Stromal cell of bone marrow (primary cell): ENCODE results near the gene FAM200B.
A peak's percentile ranks its signal among the peaks of the same experiment; 100 is the strongest.

Source experiments
- DNase-seq: peaks from one replicate; pipeline ENCODE4 v3.0.0-alpha.2; 2012; ENCODE audit warnings: low read depth

FAM200B gene

DNA sequence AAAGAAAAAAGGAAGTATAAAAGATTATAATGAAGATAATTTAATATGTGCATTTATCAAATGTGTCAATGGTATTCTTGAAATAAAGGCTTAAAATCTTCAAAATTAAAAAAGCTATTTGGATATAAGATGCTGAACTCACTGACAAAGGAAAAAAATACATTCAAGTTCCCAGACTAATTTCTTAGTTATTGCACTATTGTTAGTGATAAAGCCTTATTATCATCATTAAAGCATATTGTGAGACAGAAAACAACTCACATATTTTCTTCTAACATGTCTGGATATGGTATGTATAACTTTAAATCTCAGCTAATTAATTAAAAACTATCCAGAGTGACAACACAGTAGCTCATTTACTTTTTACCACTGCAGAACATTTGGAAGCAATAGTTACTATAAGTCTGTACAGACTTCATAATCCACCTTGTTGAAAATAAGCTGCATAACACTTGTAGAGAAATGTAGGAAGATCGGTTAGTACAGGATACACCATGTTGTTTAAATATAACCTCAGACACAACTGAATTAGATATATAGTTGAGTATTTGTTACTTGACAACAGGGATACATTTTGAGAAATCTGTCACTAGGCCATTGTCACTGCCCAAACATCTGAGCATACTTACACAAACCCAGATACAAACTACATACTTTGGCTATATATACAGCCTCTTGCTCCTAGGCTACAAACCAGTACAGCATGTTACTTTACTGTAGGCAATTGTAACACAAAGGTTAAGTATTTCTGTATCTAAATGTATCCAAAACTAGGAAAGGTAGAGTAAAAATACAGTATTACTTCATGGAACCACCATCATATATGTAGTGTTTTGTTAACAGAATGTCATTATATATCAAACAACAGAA lies 12.8 kb upstream of the FAM200B start:
- no peak for DNase-seq

DNA sequence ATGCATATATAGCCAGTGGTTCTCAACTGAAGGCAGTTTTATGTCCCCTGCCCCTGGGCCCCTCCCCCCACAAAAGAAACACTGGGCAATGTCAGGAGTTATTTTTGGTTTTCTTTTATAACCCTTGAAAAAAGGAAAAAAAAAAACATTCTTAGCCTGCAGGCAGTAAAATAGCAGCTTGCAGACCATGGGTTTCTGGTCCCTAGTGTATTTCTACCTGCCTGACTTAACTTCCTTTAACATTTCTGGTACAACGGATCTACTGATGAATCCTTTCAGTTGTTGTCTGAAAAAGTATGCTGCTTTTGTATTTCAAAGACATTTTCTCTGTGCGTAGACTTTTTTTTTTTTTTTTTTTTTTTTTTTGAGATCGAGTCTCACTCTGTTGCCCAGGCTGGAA lies 11.1 kb upstream of the FAM200B start:
- no peak for DNase-seq

DNA sequence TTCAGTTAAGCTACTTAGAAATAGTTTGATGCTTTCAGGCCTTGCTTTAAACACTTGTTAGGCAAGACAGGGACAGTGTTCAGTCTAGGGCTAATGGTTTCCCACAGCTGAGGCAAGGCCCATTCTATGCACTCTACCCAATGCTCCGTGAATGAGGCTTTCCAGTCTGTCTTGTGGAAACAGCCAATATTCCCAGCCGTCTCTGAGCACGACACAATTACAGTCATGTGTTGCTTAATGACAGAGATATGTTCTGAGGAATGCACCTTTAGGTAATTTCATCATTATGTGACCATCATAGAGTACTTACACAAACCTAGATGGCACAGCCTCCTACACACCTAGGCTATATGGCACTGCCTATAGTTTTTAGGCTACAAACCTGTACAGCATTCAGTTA lies 9.5 kb upstream of the FAM200B start:
- DNase-seq = no peak

DNA sequence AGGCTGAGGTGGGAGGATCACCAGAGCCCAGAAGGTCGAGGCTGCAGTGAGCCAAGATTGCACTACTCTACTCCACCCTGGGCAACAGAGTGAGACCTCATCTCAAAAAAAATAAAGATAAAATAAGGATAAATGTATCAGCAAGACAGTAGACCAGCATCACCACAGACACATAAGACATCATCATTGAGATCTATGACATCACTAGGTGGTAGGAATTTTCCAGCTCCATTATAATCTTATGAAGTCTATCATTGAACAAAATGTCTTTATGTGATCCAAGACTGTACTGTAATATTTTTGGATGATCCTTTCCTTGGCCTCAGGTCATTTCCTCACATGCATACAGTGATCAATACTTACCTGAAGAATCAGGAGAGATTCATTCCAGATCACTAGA lies 8.3 kb upstream of the FAM200B start:
- no peak for DNase-seq

DNA sequence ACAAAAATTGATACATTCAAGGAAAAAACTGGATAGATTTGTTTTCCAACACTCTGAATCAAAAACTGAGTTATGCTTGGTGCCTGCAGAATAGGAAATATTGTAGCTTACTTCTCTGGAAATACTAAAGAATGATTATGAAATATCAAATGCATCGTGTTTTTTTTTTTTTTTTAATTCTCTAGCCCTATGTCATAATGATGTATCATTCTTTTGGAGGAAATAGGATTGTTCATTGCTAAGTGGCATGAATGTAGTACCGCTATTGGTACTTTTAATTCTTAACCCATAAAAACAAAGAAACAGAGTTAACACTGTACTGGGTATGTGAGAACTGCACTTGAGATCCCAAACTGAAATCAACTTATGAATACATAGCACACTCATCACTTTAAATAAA lies 7.6 kb upstream of the FAM200B start:
- no peak for DNase-seq

DNA sequence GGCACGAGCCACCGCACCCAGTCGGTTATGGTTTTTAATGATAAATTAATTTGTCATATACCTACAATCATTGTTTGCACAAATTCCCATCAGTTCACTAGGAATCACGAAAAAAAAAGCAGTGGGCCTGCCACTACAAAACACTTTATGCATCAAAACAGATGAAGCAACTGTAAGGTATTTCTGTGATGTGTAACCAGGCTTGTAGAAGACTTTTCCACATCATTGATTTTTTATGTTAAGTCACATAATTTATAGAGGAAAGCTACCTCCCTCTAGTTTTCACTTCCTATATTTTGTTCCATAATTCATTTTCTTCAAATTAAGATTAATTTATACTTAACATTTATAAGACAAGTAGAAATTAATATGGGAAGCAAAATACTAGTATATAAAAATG lies 6.7 kb upstream of the FAM200B start:
- DNase-seq = no peak

DNA sequence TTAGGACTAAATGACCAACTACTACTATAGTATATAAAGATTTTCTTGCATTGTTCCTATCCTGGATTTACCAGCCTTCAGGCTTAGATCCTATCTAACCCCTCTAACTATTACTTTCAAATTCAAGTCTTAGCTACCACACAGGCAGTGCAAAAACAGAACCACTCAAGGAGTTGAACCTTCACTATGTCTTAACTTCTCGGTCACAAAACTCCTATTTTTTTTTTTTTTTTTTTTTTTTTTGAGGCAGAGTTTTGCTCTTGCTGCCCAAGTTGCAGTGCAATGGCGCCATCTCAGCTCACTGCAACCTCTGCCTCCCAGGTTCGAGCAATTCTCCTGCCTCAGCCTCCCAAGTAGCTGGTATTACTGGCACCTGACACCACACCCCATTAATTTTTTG lies 6.3 kb upstream of the FAM200B start:
- no peak for DNase-seq

DNA sequence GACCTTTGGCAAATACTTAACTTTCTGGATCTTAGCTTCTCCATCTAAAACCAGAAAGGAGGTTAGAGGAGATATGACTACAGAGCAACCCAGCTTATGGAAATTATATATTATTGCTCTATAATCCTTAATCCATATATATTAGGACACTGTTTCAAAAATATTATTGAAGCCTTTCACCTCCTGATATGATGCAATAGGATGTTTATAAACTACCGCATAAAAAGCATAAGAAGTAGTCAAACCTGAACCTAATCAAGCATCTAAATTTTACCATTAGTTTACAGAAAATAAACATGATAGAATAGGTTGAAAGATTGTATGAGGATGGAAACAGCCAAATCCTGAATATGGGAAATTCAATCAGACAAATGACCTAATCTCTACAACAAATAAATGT lies 5.6 kb upstream of the FAM200B start:
- no peak for DNase-seq

DNA sequence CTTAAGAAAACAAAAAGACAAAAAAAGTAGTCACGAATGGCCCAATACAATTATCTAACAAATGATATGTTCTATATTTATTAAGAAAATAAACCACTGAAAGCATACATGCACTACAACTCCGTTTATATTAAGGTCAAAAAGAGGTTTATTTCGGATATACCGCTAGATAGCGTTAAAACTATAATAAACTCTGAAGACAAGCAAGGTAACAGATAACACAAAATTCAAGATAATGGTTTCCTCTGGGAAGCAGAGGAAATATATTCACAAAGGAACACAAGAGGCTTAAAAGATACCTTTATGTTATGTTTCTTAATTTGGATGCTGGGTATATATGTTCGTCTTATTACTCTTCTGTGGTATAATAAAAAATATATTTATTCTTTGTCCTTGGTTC lies 4.7 kb upstream of the FAM200B start:
- DNase-seq = no peak

DNA sequence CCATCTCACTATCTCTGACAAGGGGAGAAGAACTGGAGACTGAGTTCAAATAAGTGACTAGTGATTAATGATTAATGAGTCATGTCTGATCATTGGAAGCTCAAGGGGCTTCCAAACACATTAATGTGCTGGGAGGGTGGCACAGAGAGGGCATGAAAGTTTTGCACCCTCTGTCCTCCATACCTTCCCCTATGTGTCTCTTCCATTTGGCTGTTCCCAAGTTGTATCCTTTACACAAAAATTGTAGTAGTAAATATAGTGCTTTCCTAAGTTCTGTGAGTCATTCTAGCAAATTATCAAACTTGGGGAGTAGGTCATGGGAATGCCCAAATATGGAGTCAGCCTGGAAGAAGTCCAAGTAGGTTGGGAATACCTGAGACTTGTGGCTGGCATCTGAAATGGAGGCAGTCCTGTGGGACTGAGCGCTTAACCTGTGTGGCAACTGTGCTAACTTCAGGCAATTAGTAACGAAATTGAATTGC lies 4.1 kb upstream of the FAM200B start:
- DNase-seq = no peak

DNA sequence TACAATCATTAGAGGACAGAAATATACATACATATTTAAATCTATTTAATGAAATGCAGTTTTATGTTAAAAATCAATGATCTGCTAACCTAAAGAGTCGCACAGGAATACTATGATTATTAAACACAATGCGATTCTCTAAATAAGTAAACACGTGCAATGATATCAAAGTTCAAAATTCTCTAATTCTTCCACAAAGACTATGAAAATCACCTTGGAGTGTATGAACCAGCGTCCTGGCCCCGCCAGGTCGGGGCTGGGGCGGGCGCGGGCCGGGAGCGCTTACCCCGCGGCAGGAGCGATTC lies 608 bp upstream of the FAM200B start:
- DNase-seq = no peak

DNA sequence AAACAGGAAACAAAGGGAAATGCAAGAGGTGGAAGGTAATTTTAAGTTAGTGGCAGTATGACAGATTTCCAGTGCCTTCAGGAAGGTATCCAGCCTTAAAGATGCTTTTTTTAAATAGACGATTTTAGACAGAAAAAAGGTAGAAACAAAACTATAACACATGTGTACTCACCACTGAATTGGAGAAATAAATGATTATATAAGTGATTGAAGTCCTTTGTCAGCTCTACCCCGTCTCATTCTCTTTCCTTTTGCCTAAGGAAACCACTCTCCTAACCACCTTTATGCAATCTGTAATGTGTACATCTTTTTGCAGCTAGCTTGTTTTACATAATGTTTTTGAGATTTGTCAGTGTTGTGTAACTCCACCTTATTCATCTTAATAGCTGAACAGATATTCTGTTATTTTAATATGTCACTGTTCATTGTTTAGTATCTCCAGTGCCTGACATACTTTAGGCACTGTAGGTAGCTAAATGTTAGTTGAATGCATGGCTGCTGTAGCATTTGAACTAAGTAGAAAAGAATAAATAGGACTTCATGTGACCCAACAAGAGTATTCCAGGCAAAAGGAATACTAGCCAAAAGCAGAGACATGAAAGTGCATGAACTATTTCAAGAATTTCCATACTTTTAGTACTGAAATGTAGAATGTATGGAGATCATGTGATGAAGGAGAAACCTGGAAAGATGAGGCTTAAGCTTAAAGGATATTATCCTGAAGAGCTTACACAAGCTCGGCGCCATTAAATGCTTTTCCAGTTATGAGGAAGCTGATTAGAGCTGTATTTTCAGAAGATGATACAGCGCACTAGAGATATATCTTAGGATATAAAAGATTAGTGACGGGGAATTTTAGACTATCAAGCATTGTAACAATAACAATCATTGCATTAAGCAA lies 865 bp downstream of the FAM200B start:
- no peak for DNase-seq

DNA sequence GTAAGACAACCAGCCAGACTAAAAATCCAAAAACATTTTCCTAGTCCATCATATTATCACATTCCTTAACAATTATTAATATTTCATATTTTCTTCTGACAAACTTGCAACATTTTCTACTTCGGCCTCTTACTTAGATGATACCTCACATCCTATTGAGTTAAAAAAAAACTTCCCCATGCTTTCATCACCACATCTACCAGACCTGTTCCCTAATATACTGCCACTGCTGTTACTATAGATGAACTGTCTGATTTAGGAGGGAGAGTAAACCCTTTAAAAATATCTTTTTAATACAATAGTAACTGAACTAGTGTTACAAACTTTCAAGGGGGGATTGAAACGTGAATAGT lies 1.5 kb downstream of the FAM200B start:
- DNase-seq = no peak

DNA sequence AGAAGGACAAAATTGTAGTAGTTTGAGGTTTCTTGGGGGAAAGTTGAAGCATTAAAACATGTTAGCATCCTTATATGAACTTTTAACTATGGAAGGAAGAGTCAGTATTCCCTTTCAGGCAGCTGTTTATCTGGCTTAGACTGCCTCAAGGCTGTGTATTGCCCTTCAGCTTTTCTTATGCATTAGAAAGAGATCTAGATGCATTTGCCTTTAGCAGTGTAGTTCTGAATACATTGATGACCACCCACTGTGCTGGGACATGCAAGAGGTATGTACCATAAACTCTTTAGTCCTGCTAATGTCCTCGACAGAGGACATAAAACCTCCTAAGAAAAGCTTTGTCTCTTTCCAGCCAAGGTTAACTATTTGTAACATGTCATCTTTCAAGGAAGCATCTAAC lies 2.9 kb downstream of the FAM200B start:
- no peak for DNase-seq

DNA sequence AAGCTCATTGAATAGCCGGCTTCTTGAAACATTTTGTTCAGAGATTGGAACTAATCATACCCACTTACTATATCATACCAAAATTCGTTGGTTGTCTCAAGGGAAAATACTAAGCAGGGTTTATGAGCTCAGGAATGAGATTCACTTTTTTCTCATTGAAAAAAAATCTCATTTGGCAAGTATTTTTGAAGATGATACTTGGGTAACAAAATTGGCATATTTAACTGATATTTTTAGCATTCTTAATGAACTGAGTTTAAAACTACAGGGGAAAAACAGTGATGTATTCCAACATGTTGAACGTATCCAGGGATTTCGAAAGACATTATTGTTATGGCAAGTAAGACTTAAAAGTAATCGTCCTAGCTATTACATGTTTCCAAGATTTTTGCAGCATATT lies 6.4 kb downstream of the FAM200B start:
- no peak for DNase-seq

DNA sequence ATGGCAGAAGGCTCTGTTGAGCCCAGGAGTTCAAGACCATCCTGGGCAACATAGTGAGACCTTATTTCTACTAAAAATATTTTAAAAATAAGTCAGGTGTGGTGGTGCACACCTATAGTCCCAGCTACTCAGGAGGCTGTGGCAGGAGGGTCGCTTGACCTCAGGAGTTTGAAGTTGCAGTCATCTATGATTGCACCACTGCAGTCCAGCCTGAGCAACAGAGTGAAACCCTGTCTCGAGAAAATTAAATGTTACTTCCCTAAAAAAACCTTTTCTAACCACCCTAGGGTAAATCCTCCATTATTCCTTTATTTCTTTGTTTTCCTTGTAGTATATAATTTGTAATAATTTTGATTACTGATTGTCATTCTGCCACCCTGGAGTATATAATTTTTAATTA lies 7.9 kb downstream of the FAM200B start:
- no peak for DNase-seq

DNA sequence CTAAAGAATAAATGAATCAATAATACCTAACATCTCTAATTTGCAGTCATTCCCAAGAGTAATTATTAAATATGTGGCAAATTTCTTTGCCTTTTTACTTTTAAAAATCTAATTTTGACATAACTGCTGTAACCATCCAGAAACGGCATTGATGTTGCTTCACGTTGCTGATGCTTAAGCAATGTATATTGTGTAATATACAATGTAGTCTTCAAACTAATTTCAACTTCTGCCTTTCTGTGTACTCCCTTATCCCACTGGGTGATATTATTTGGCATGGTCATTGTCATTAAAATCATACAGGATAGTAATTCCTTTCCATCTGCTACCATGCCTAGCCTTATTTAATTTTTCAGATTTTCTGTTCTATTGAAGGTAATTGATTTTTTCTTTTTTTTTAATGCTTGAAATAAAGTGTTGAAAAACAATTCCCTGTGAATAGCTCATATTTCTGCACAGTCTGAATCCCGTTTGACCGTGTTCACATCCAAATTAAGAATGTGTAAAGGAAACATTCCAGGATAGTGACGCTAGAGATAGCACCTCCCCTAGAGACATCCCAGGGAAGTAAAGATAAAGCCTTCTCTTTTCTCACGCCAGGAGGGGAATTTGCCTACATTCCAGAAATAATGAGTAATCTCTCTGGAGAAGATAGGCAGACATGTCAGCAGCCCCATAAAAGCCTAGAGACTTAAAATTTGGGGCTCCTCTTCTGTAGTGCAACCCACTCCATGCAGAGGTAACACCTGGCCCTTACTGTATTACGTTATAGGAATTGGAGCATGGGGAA lies 8.6 kb downstream of the FAM200B start:
- peak; percentile 49 for DNase-seq

DNA sequence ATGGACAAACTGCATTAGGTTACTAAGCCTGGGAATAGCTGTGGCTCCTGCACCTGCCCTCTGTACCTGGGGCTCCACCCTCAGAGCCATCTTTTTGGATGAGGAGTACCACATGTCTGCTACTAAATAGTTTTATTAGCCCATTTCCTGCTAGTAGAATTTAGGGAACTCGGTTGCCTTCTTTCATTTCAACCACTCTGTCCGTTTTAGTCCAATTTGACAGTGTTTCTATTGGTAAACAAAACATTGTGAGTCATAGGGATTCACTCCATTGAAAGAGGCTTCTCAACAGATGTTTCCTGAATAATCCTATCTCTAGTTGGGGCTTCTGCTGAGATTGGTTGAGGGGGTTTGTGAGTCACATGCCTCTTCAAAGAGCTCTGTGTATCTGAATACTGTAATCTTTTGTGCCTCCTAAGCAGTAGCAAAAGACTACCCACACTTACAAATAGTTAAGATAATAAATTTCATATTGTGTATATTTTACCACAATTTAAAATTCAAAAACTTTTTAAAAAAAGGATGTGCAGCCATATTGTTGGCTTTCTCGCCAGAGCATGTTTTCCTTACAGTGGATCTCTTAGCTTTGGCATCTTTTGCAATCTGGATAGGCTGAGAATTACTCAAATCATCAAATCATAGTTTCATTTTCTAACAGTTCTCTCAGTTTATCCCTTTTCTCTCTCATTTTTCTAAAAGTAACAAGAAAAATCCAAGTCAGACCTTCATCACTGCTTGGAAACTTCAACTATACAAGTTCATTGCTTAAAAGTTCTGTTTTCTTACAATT lies 9.9 kb downstream of the FAM200B start:
- DNase-seq = no peak

DNA sequence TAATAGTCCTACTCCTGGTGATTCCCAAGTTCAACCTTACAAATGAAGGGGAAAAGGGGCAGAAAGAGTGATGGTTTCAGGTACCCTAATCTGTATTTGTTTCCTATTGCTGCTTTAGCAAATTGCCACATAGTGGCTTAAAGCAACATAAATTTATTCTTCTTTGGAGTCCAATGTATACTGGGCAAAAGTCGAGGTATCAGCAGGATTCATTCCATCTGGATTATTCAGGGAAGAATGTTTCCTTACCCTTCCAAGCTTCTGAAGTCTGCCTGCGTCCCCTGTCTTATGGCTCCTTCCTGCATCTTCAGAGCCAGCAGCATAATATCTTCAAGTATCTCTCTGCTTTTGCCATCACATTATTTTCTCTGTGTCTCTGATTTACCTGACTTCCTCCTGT lies 11.0 kb downstream of the FAM200B start:
- no peak for DNase-seq

DNA sequence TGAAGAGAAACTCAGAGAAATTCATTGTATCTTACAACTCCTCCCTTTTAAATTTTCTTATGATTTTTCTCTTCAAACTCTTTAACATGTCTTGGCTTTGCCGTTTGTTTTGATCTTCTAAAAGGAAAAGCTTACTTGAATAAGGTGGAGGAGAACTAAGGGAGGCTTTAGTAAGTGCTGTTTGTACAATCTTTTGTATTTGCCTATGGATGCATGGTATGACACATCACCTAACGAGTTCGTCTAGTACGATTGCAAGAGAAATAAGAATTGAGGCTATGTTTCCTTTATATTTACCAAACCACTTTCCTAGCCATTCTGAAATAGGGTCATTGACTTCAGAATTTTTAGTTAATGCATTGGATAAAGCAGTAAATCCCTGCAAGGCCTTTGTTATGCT lies 12.8 kb downstream of the FAM200B start:
- DNase-seq = no peak

DNA sequence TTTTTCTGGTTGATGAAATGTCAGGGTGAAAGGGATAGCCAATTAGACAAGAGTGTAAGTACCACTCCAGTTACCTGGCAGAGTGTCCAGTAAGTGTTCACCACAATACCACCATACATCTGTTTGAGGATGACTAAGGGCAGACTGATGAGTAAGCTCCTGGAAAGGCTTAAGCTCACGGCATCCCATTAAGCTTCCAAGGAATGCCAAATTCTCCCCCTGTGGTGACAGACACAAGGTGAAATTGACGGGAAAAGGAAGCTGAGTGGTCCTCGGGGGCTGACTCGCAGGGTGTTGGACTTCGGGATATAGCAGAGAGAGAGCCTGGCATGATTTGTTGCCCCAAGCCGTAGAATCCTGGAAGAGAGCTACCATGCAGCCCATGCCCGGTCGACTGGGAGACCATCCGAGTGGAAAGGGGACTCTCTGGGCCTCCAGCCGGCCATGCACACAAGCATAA lies 13.6 kb downstream of the FAM200B start:
- peak; percentile 76 for DNase-seq

DNA sequence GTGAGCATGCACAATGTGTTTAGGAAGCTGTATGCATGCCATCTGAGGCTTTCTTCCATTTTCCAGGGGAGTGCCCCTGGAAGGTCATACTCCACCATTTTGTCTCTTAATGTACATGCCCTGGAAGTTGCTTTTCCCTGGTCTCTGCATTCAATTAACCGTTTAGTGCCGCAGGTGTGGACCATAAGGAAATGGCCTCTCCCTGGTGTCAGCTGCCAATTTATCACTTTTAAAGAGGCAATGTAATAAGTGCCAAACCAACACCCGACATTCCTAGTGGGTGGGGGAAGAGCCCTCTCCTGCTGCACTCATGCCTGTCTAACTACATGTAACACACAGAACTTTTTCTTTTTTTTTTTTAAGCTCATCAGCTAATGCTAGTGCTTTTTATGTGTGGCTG lies 14.1 kb downstream of the FAM200B start:
- DNase-seq = no peak
